Naive thymus-derived CD4-positive, alpha-beta T cell (primary cell): Measurements from ENCODE around the gene TACC2. TPM values are rescaled to one million over a fixed set of nuclear protein-coding genes. Genes with fewer than 3 reads are reported as not detected.
"Not testable (repeated sequence)": the region's sequence is repeated elsewhere in the genome, so short reads cannot be mapped to it uniquely, and the experiment has no call there.

ENCODE experiments used
- ATAC-seq: fragments of 150-1000 bp; cut with Tn5 transposase; 2 replicates; pipeline ENCODE4 v1.10.0; 2021; ENCODE audit warnings: mild to moderate bottlenecking, moderate library complexity
- CTCF ChIA-PET: fragments of 350-600 bp; sonication (Branson Sonifier 250); formaldehyde crosslinking; loops from one replicate; lab custom pipeline; 2021; ENCODE audit warnings: antibody characterized with exemption; lab: Charles Lee
- POLR2A ChIA-PET: fragments of 350-600 bp; sonication (Branson Sonifier 250); formaldehyde crosslinking; loops from one replicate; lab custom pipeline; 2021; ENCODE audit warnings: antibody characterized with exemption, inconsistent platforms; lab: Charles Lee
- DNase-seq, 9 donors: peaks; one replicate each; pipeline versions ENCODE4 v3.0.0 to v3.0.0-alpha.2; 2020 to 2022; ENCODE audit warnings: mixed read lengths in 1 of 9
- H3K27ac ChIP-seq: one replicate; pipeline ENCODE4 v1.7.0; 2013; ENCODE audit warnings: mild to moderate bottlenecking, low read depth, low read length, moderate library complexity
- H3K27me3 ChIP-seq, 2 donors: one replicate each; pipeline ENCODE4 v1.7.0; 2013; ENCODE audit warnings: low read length in 2 of 2, mild to moderate bottlenecking in 2 of 2, moderate library complexity in 2 of 2; ENCODE audit not compliant: control insufficient read depth in 2 of 2, insufficient read depth in 2 of 2
- H3K36me3 ChIP-seq, 3 experiments: 1 replicate in 2 of 3; 2 replicates in 1 of 3; pipeline ENCODE4 v1.7.0; 2013; ENCODE audit warnings: low read length in 3 of 3, mild to moderate bottlenecking in 3 of 3, moderate library complexity in 1 of 3; ENCODE audit not compliant: insufficient read depth in 3 of 3, control insufficient read depth in 2 of 3
- H3K4me1 ChIP-seq, 2 donors: one replicate each; pipeline ENCODE4 v1.7.0; 2013; ENCODE audit warnings: low read length in 2 of 2, mild to moderate bottlenecking in 2 of 2, moderate library complexity in 1 of 2; ENCODE audit not compliant: control insufficient read depth in 2 of 2, insufficient read depth in 2 of 2
- H3K4me3 ChIP-seq: 2 replicates; pipeline ENCODE4 v1.7.0; 2013; ENCODE audit warnings: mild to moderate bottlenecking, low read length
- H3K9me3 ChIP-seq, 3 experiments: 1 replicate in 2 of 3; 2 replicates in 1 of 3; pipeline ENCODE4 v1.7.0; 2013; ENCODE audit warnings: low read length in 3 of 3; ENCODE audit not compliant: control insufficient read depth in 2 of 3
- H3K27ac Mint-ChIP-seq, 9 donors: one replicate each; pipeline ENCODE4 v1.8.0; 2020 to 2022; ENCODE audit warnings: mixed read lengths in 9 of 9, mild to moderate bottlenecking in 8 of 9, moderate library complexity in 5 of 9, inconsistent platforms in 2 of 9
- H3K27me3 Mint-ChIP-seq, 5 donors: one replicate each; pipeline ENCODE4 v1.8.0; 2021 to 2022; ENCODE audit warnings: mixed read lengths in 5 of 5, mild to moderate bottlenecking in 1 of 5
- H3K36me3 Mint-ChIP-seq, 5 donors: one replicate each; pipeline ENCODE4 v1.8.0; 2020 to 2022; ENCODE audit warnings: mixed read lengths in 5 of 5, mild to moderate bottlenecking in 3 of 5, inconsistent platforms in 1 of 5
- H3K4me1 Mint-ChIP-seq, 7 donors: one replicate each; pipeline ENCODE4 v1.8.0; 2020 to 2022; ENCODE audit warnings: mixed read lengths in 7 of 7, mild to moderate bottlenecking in 3 of 7, inconsistent platforms in 1 of 7
- H3K4me3 Mint-ChIP-seq, 10 donors: one replicate each; pipeline ENCODE4 v1.8.0; 2020 to 2022; ENCODE audit warnings: mild to moderate bottlenecking in 10 of 10, mixed read lengths in 10 of 10, moderate library complexity in 6 of 10, inconsistent platforms in 2 of 10
- H3K9me3 Mint-ChIP-seq, 11 donors: one replicate each; pipeline ENCODE4 v1.8.0; 2020 to 2022; ENCODE audit warnings: mixed read lengths in 11 of 11, mild to moderate bottlenecking in 4 of 11, inconsistent platforms in 1 of 11, moderate library complexity in 1 of 11
- intact Hi-C, 2 donors: fragments of 100-400 bp; cut with micrococcal nuclease; formaldehyde crosslinking; loops; one replicate each; pipeline ENCODE4 v1.15.1; 2023
- polyA plus RNA-seq, 2 donors: library from polyadenylated mRNA; unstranded; fragments of 300-500 nt; fragmentation: Illumina TruSeq; gene quantifications; one replicate each; pipeline ENCODE4 v1.2.3, GENCODE V29; 2021
- total RNA-seq, 6 experiments: library from RNA in 5 of 6; stranded (reverse) in 5 of 6; gene quantifications; 1 replicate in 5 of 6; 2 replicates in 1 of 6; pipeline ENCODE4 v1.2.3 and lab custom pipeline; 2021 to 2026

Gene TACC2
- total and polyA plus RNA-seq, 7 experiments from 2014 or later, result 0.16 TPM; not detected in 6

DNA sequence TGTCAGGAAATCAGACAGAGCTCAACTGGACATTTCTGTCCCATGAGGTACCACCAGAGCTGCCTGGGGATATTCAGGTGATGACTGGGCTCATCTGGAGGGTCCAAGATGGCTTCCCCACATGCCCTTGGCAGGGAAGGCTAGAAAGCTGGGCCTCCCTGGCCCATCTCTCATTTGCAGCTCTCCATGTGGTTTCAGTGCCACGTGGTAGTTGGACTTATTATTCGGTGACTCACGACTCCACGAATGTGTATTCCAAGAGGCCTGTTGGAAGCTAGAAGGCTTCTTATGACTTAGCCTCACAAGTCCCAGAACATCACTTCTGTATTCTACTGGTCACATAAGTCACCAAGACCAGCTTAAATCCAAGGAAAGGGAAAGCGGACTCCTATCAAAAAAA is 36.7 kb upstream of the TACC2 start:
- no peak overlapping the region for H3K27ac Mint-ChIP-seq
- CTCF ChIA-PET, result interaction anchor here (0.5 kb wide), 1 partner anchor 24 kb away, joined by 3 read pairs; the partner anchor contains the start of gene ATE1

DNA sequence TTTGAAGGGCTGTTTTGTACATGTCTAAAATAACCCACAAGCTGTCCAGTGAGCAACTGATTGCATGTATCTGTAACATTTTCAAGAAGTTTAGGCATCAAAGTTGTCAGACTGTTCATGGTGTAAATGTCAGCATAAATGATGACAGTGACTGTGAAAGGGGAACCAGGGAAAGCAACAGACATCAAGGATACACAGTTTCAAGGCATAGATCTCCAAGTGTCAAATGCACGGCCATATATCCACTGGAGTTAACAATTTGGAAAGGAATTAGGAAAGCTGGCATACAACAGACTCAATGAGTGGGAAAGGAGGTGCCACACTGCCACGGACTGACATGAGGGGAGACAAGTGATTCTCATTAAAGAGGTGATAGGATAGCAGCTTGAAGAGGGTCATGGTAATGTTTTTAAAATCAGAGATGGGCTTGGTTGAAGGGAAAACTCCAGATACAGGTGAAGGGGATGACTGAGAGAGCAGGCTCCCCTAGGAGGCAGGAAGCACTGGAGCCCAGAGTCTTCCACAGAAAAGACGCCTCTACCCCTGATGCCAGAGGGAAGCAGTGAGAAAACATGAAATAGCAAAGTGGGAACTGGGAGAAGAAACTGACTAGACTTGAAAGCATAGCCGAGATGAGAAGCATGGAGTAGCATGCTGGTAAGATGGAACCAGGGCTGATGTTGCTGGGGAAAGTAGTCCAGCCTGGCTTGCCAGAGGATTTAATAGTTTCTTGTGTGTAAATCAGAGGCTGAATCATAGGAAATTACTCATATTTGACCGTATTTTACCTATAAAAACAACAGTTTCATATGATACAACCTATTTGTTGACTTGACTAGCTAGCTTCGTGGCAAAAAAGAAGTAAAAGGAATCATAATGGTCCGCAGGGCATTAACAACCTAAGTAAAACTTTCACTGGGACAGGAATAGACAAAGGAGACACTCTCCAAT is 32.6 kb upstream of the TACC2 start:
- DNase-seq, result no peak
- H3K27ac ChIP-seq, result no peak overlapping the region
- Mint-ChIP-seq H3K9me3 (no peaks in the 10 kb centered on the region), H3K4me3 (no peak overlapping the region), H3K36me3 (peaks cover 0 to 38% (median 27%) of the 10 kb centered on the region in 5 donors), H3K27me3 (no peaks in the 10 kb centered on the region), H3K27ac (peak overlapping the region in 2 of 9 donors; percentile 11 to 37), H3K4me1 (peaks cover 0 to 2% (median 0%) of the 10 kb centered on the region in 7 donors)
- H3K4me1 ChIP-seq, result no peaks in the 10 kb centered on the region
- intact Hi-C loops, result no loop called here
- no peak overlapping the region for H3K4me3 ChIP-seq
- POLR2A ChIA-PET, result no interaction called here
- no peaks in the 10 kb centered on the region for H3K9me3 ChIP-seq
- no peaks in the 10 kb centered on the region for H3K27me3 ChIP-seq
- H3K36me3 ChIP-seq, result peaks cover 0 to 33% (median 11%) of the 10 kb centered on the region in 3 experiments
- ATAC-seq, result no peak
- CTCF ChIA-PET, result no interaction called here

More for the DNA sequence above, 36.7 kb upstream of the TACC2 start:
- H3K27ac ChIP-seq, result no peak overlapping the region
- POLR2A ChIA-PET, result no interaction called here
- H3K9me3 ChIP-seq, result no peaks in the 10 kb centered on the region
- no peaks in the 10 kb centered on the region for H3K4me1 ChIP-seq
- peaks cover 0 to 12% (median 0%) of the 10 kb centered on the region in 3 experiments for H3K36me3 ChIP-seq
- intact Hi-C loops, result no loop called here
- Mint-ChIP-seq H3K36me3 (peaks cover 4 to 28% (median 25%) of the 10 kb centered on the region in 5 donors), H3K27me3 (no peaks in the 10 kb centered on the region), H3K4me3 (no peak overlapping the region), H3K4me1 (peaks cover 0 to 11% (median 0%) of the 10 kb centered on the region in 7 donors), H3K9me3 (no peaks in the 10 kb centered on the region)
- DNase-seq, result no peak
- H3K4me3 ChIP-seq, result no peak overlapping the region
- no peaks in the 10 kb centered on the region for H3K27me3 ChIP-seq
- no peak for ATAC-seq

DNA sequence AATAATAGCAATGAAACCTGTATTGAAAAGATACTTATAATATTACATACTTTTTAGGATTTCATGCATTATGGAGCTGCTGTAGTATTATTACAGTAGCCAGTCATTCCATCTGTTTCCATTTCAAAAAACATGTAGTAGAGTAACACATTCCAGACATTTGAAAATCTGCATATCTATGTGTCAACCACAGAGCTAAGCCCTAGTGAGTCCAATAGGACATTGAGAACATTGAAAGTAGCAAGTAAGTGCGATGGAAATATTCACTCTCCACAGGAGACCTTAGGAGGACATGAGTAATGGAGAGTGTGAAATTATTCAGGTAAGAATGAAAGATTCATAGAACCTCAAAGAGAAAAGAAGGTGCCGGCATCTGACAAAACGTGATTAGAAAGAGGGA is 29.3 kb upstream of the TACC2 start:
- H3K4me1 Mint-ChIP-seq, result no peaks in the 10 kb centered on the region
- no peaks in the 10 kb centered on the region for H3K9me3 Mint-ChIP-seq
- POLR2A ChIA-PET, result no interaction called here
- peaks cover 0 to 39% (median 29%) of the 10 kb centered on the region in 5 donors for H3K36me3 Mint-ChIP-seq
- ATAC-seq (no peak), DNase-seq (no peak)
- CTCF ChIA-PET, result no interaction called here
- no peak overlapping the region for H3K27ac ChIP-seq
- H3K4me3 ChIP-seq, result no peak overlapping the region
- no peaks in the 10 kb centered on the region for H3K9me3 ChIP-seq
- H3K36me3 ChIP-seq, result peaks cover 0 to 33% (median 14%) of the 10 kb centered on the region in 3 experiments
- intact Hi-C loops, result no loop called here
- H3K4me1 ChIP-seq, result no peaks in the 10 kb centered on the region
- H3K27me3 ChIP-seq, result no peaks in the 10 kb centered on the region
- no peak overlapping the region for H3K27ac Mint-ChIP-seq
- H3K27me3 Mint-ChIP-seq, result no peaks in the 10 kb centered on the region
- H3K4me3 Mint-ChIP-seq, result no peak overlapping the region

DNA sequence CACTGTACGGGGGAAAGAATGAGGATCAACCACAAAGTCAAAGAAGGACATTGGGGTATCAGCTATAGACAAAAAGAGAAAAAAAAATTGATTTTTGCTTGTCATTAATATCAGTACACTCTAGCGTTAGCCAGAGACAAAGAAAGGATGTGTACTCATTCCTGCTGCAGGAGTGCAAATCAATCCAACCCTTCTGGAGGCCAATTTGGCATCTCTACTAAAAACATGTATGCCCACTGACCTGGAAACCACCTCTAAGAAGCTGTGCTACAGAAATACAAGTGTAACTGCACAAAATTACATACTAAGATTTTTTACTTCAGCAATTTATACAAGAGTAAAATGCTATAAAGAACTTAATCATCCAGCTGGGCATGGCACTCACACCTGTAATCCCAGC is 27.5 kb upstream of the TACC2 start:
- Mint-ChIP-seq H3K9me3 (no peaks in the 10 kb centered on the region), H3K27ac (no peak overlapping the region), H3K36me3 (peaks cover 4 to 42% (median 24%) of the 10 kb centered on the region in 5 donors), H3K27me3 (no peaks in the 10 kb centered on the region), H3K4me3 (no peak overlapping the region), H3K4me1 (no peaks in the 10 kb centered on the region)
- CTCF ChIA-PET, result no interaction called here
- intact Hi-C loops, result no loop called here
- no peaks in the 10 kb centered on the region for H3K9me3 ChIP-seq
- ATAC-seq (no peak), DNase-seq (no peak)
- peaks cover 2 to 40% (median 14%) of the 10 kb centered on the region in 3 experiments for H3K36me3 ChIP-seq
- no peak overlapping the region for H3K4me3 ChIP-seq
- H3K27ac ChIP-seq, result no peak overlapping the region
- POLR2A ChIA-PET, result interaction anchor here (1.2 kb wide), 1 partner anchor 34 kb away, joined by 4 read pairs; the partner anchor contains the start of gene ATE1
- H3K4me1 ChIP-seq, result no peaks in the 10 kb centered on the region
- H3K27me3 ChIP-seq, result no peaks in the 10 kb centered on the region

DNA sequence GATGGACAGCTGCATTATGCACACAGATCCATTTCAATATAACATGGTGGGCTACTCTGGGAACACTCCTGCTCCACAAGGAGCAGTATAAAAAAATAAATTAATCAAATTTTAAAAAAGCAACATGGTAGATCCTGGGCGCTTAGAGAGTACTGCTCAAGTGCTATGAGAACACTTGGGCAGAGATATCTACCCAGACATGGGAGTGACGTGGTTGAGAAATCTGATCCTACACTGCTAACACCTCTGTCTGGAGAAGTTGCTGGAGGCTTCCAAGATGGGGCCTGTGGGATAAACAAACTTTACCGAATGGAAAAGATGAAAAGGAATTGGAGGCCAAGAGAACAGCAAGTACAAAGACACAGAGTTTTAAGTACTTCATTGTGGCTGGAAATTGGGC is 23.0 kb upstream of the TACC2 start:
- H3K4me3 ChIP-seq, result no peak overlapping the region
- H3K4me1 ChIP-seq, result no peaks in the 10 kb centered on the region
- no peaks in the 10 kb centered on the region for H3K27me3 ChIP-seq
- no peak for DNase-seq
- H3K27ac ChIP-seq, result no peak overlapping the region
- ChIA-PET CTCF (no interaction called here), POLR2A (no interaction called here)
- H3K36me3 ChIP-seq, result peaks cover 12 to 64% (median 17%) of the 10 kb centered on the region in 3 experiments
- no peaks in the 10 kb centered on the region for H3K9me3 ChIP-seq
- Mint-ChIP-seq H3K27me3 (no peaks in the 10 kb centered on the region), H3K4me1 (peaks cover 0 to 6% (median 0%) of the 10 kb centered on the region in 7 donors), H3K27ac (peak overlapping the region in 1 of 9 donors; percentile 59), H3K9me3 (no peaks in the 10 kb centered on the region), H3K36me3 (peaks cover 4 to 33% (median 19%) of the 10 kb centered on the region in 5 donors), H3K4me3 (no peak overlapping the region)
- intact Hi-C loops, result no loop called here
- no peak for ATAC-seq

DNA sequence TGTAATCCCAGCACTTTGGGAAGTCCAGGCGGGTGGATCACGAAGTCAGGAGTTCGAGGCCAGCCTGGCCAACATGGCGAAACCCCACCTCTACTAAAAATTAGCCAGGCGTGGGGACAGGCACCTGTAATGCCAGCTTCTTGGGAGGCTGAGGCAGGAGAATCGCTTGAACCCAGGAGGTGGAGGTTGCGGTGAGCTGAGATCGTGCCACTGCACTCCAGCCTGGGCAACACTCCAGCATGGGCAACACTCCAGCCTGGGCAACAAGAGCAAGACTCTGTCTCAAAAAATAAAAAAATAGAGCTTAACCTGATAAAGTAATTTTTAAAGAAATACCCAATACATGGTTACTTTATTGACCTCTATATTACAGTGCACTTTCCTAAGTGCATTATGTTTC is 19.9 kb upstream of the TACC2 start:
- ATAC-seq, H3K27ac ChIP-seq, DNase-seq, H3K9me3 ChIP-seq, H3K4me1 ChIP-seq, H3K4me3 Mint-ChIP-seq, H3K27me3 ChIP-seq, H3K9me3 Mint-ChIP-seq, POLR2A ChIA-PET, intact Hi-C loops, CTCF ChIA-PET, H3K27ac Mint-ChIP-seq, H3K27me3 Mint-ChIP-seq, H3K4me3 ChIP-seq: not testable (repeated sequence)
- Mint-ChIP-seq H3K36me3 (peaks cover 4 to 36% (median 18%) of the 10 kb centered on the region in 5 donors), H3K4me1 (peaks cover 12 to 28% (median 21%) of the 10 kb centered on the region in 7 donors)
- peaks cover 12 to 62% (median 17%) of the 10 kb centered on the region in 3 experiments for H3K36me3 ChIP-seq
